Umbilical cord (tissue), 2 donors: Measurements from ENCODE around the gene FNDC1. TPM values are rescaled to one million over a fixed set of nuclear protein-coding genes. Genes with fewer than 3 reads are reported as not detected.

ENCODE experiments used
- DNase-seq: peaks from one replicate; pipeline ENCODE4 v3.0.0-alpha.2; 2015; ENCODE audit warnings: low spot score
- total RNA-seq: library from RNA; depleted of rRNA; stranded (reverse); fragments of >200 nt; gene quantifications from one replicate; pipeline ENCODE4 v1.2.3, GENCODE V29; 2014; ENCODE audit warnings: low replicate concordance; ENCODE audit not compliant: insufficient read depth

FNDC1 gene
- total RNA-seq, 1 donor from 2014 or later: 3.6 TPM

- DNase-seq: no peak
Observed at GRCh38 chr6:159305804-159306537, 136.8 kb downstream of the FNDC1 start.

GRCh38 chr6:159307246-159307790, 138.1 kb downstream of the FNDC1 start:
- no peak for DNase-seq

GRCh38 chr6:159308198-159308597, 139.0 kb downstream of the FNDC1 start:
- DNase-seq: no peak

- DNase-seq: no peak
Observed at GRCh38 chr6:159309723-159310122, 140.5 kb downstream of the FNDC1 start.

GRCh38 chr6:159311618-159312017, 142.4 kb downstream of the FNDC1 start:
- DNase-seq: no peak

- DNase-seq: peak; percentile 46
Observed at GRCh38 chr6:159312206-159312605, 143.0 kb downstream of the FNDC1 start.

- DNase-seq: no peak
Observed at GRCh38 chr6:159313018-159313417, 143.8 kb downstream of the FNDC1 start.

- no peak for DNase-seq
Observed at GRCh38 chr6:159315562-159315961, 146.4 kb downstream of the FNDC1 start.

- no peak for DNase-seq
Observed at GRCh38 chr6:159317430-159317829, 148.2 kb downstream of the FNDC1 start.

- DNase-seq: no peak
Observed at GRCh38 chr6:159321267-159321666, 152.1 kb downstream of the FNDC1 start.

Other genes with a start within 250 kb of the FNDC1 start
- gene RSPH3, start 169.2 kb upstream of the FNDC1 start, total RNA-seq: 7.5 TPM
- gene TAGAP, start 124.4 kb upstream of the FNDC1 start, total RNA-seq: 3.6 TPM